SU-DHL-6 (cell line): ENCODE measurements around the gene UFM1.

Source experiments
- H2AFZ ChIP-seq: fragments of 200-600 bp; sonication (generic); 2 replicates; pipeline ENCODE4 v1.6.1; 2014; ENCODE audit warnings: low read depth, mild to moderate bottlenecking, moderate library complexity, mixed read lengths, antibody characterized with exemption, low read length; ENCODE audit not compliant: severe bottlenecking
- H3F3A ChIP-seq: fragments of 200-600 bp; shearing (Covaris generic); 2 replicates; pipeline ENCODE4 v1.6.0; 2016; ENCODE audit warnings: antibody characterized with exemption, mild to moderate bottlenecking; ENCODE audit not compliant: insufficient read depth
- H3K27ac ChIP-seq: fragments of 200-600 bp; sonication (generic); 2 replicates; pipeline ENCODE4 v1.5.1; 2016; ENCODE audit warnings: low read depth, mild to moderate bottlenecking, low read length, moderate library complexity, mixed read lengths
- H3K27me3 ChIP-seq: fragments of 200-600 bp; sonication (generic), shearing (Covaris generic); 2 replicates; pipeline ENCODE4 v1.6.0; 2014; ENCODE audit warnings: mild to moderate bottlenecking, low read length
- H3K36me3 ChIP-seq: fragments of 200-600 bp; sonication (generic); 2 replicates; pipeline ENCODE4 v1.6.1; 2014; ENCODE audit warnings: mild to moderate bottlenecking, low read length, mixed read lengths
- H3K4me2 ChIP-seq: fragments of 300-600, 200-600 bp; shearing (Covaris generic), sonication (generic); 2 replicates; pipeline ENCODE4 v1.6.0; 2014; ENCODE audit warnings: low read length, low read depth, mild to moderate bottlenecking; ENCODE audit not compliant: poor library complexity, severe bottlenecking
- H3K4me3 ChIP-seq: fragments of 200-600 bp; sonication (generic); 2 replicates; pipeline ENCODE4 v1.5.1; 2014; ENCODE audit warnings: antibody characterized with exemption, low read length, mild to moderate bottlenecking, mixed read lengths; ENCODE audit not compliant: insufficient read depth, poor library complexity, severe bottlenecking
- H3K79me2 ChIP-seq: fragments of 200-600 bp; sonication (generic); 2 replicates; pipeline ENCODE4 v1.6.1; 2014; ENCODE audit warnings: mild to moderate bottlenecking, low read length, moderate library complexity; ENCODE audit not compliant: insufficient read depth
- H3K9ac ChIP-seq: fragments of 200-600 bp; sonication (generic); 2 replicates; pipeline ENCODE4 v1.7.0; 2014; ENCODE audit warnings: mild to moderate bottlenecking, low read length
- H3K9me2 ChIP-seq: fragments of 200-600 bp; sonication (generic); replicated peaks from 2 replicates; pipeline ENCODE4 v1.6.1; 2014; ENCODE audit warnings: low read length; ENCODE audit not compliant: insufficient read depth
- H3K9me3 ChIP-seq: fragments of 200-600 bp; sonication (generic); 2 replicates; pipeline ENCODE4 v1.6.1; 2014; ENCODE audit warnings: low read length, mixed read lengths; ENCODE audit not compliant: insufficient read depth
- H4K20me1 ChIP-seq: fragments of 200-600 bp; sonication (generic); 2 replicates; pipeline ENCODE4 v1.6.1; 2014; ENCODE audit warnings: low read depth, mild to moderate bottlenecking, antibody characterized with exemption, low read length, moderate library complexity, mixed read lengths
- CTCF ChIP-seq: fragments of 200-600 bp; sonication (generic); IDR thresholded peaks from one replicate; pipeline ENCODE4 v1.5.1; 2017; ENCODE audit warnings: antibody characterized with exemption, mild to moderate bottlenecking, low read length, moderate library complexity; ENCODE audit not compliant: insufficient read depth, poor library complexity, severe bottlenecking
- EZH2phosphoT487 ChIP-seq: fragments of 200-600 bp; sonication (generic), shearing (Covaris generic); conservative IDR thresholded peaks from 2 replicates; pipeline ENCODE4 v1.6.1; 2018; ENCODE audit warnings: mild to moderate bottlenecking, antibody characterized with exemption, low read length, moderate library complexity, mixed read lengths

UFM1 gene

GRCh38 chr13:38355595-38356119 lies 6.0 kb downstream of the UFM1 start:
- no peaks in the 10 kb centered on the region for H3K9me3 ChIP-seq
- no peak overlapping the region for H3K4me2 ChIP-seq
- TF ChIP-seq CTCF (no peak), EZH2phosphoT487 (no peak)
- no peaks in the 10 kb centered on the region for H3K9me2 ChIP-seq
- no peaks in the 10 kb centered on the region for H3K27me3 ChIP-seq
- peaks cover 4% of the 10 kb centered on the region; the same call in 1 of the 2 replicates for H4K20me1 ChIP-seq
- no peak overlapping the region for H3K9ac ChIP-seq
- H2AFZ ChIP-seq = no peak overlapping the region
- peaks cover 4% of the 10 kb centered on the region; the same call in 1 of the 2 replicates for H3F3A ChIP-seq
- peaks cover 66% of the 10 kb centered on the region for H3K36me3 ChIP-seq
- peaks cover 22% of the 10 kb centered on the region for H3K79me2 ChIP-seq
- H3K27ac ChIP-seq = no peak overlapping the region
- no peak overlapping the region for H3K4me3 ChIP-seq

GRCh38 chr13:38358684-38359083 lies 9.0 kb downstream of the UFM1 start:
- TF ChIP-seq EZH2phosphoT487 = no peak
- no peak for TF ChIP-seq CTCF
- Histone ChIP-seq H3K4me3 (no peak overlapping the region), H3K27ac (no peak overlapping the region), H3K27me3 (no peaks in the 10 kb centered on the region), H3F3A (peaks cover 4% of the 10 kb centered on the region; the same call in 1 of the 2 replicates), H3K9me2 (no peaks in the 10 kb centered on the region), H3K9me3 (no peaks in the 10 kb centered on the region), H3K9ac (no peak overlapping the region), H3K4me2 (no peak overlapping the region), H2AFZ (no peak overlapping the region), H4K20me1 (peaks cover 1% of the 10 kb centered on the region; the same call in 1 of the 2 replicates), H3K79me2 (no peaks in the 10 kb centered on the region; the same call in 1 of the 2 replicates), H3K36me3 (peaks cover 76% of the 10 kb centered on the region)

- no peak overlapping the region for H3K4me2 ChIP-seq
- no peak overlapping the region for H3K4me3 ChIP-seq
- H3K9me2 ChIP-seq = no peaks in the 10 kb centered on the region
- no peaks in the 10 kb centered on the region for H4K20me1 ChIP-seq
- no peak overlapping the region for H3K27ac ChIP-seq
- no peaks in the 10 kb centered on the region for H3K79me2 ChIP-seq
- no peaks in the 10 kb centered on the region; the same call in 1 of the 2 replicates for H3F3A ChIP-seq
- H3K9me3 ChIP-seq = no peaks in the 10 kb centered on the region
- no peak overlapping the region for H3K9ac ChIP-seq
- H2AFZ ChIP-seq = no peak overlapping the region
- TF ChIP-seq EZH2phosphoT487 (no peak), CTCF (no peak)
- no peaks in the 10 kb centered on the region for H3K27me3 ChIP-seq
- H3K36me3 ChIP-seq = peaks cover 51% of the 10 kb centered on the region
Observed at GRCh38 chr13:38361542-38362262, 12.1 kb downstream of the UFM1 start.
